Mucosa of descending colon (tissue), 3 donors: ENCODE data around the gene NXPH3. TPM values are rescaled to one million over a fixed set of nuclear protein-coding genes. Genes with fewer than 3 reads are reported as not detected.

ENCODE experiments used
- ATAC-seq: fragments of 200-7000 bp; cut with Tn5 transposase; one replicate; pipeline ENCODE4 v1.9.1; 2020; ENCODE audit warnings: mild to moderate bottlenecking, moderate library complexity
- DNase-seq, 3 donors: peaks; one replicate each; pipeline ENCODE4 v3.0.0-alpha.2; 2020
- H3K36me3 ChIP-seq: fragments of 200-600 bp; one replicate; pipeline ENCODE4 v1.8.0; 2021; ENCODE audit warnings: low read depth, mild to moderate bottlenecking
- H3K4me1 ChIP-seq: fragments of 200-600 bp; one replicate; pipeline ENCODE4 v1.8.0; 2021; ENCODE audit warnings: low read depth, mild to moderate bottlenecking
- H3K4me3 ChIP-seq: fragments of 200-600 bp; one replicate; pipeline ENCODE4 v1.8.0; 2021; ENCODE audit warnings: mild to moderate bottlenecking
- H3K9me3 ChIP-seq: fragments of 200-600 bp; one replicate; pipeline ENCODE4 v1.8.0; 2021; ENCODE audit warnings: mild to moderate bottlenecking
- CTCF ChIP-seq: fragments of 200-600 bp; IDR thresholded peaks from one replicate; pipeline ENCODE4 v1.8.0; 2022; ENCODE audit warnings: antibody characterized with exemption, mild to moderate bottlenecking
- intact Hi-C, 2 donors: fragments of 100-400 bp; cut with DNase I in 1 of 2; cut with micrococcal nuclease in 1 of 2; formaldehyde crosslinking; loops; one replicate each; pipeline versions ENCODE4 v1.11.0 to v1.11.1; 2022; cut with DNase I, micrococcal nuclease
- total RNA-seq, 3 donors: library from RNA; stranded (reverse); fragmentation: NEBNext Ultra II Directional in 2 of 3; extraction: Animal tissue kit (Norgen Biotek cat#: 25700) in 2 of 3; gene quantifications; one replicate each; pipeline versions ENCODE4 v1.2.1 to v1.2.4, GENCODE V29; 2021 to 2023
- donor health status: DM: no; HTN: no; CAD: no; lungs with moderate emphysema.
- donor health status: DM: no; HTN: no; CAD: no.
- donor health status: DM: no; HTN: yes; CAD: no.

Gene NXPH3
- total RNA-seq, 3 donors from 2014 or later = 0.93 to 19.9 (median 2.3) TPM

DNA sequence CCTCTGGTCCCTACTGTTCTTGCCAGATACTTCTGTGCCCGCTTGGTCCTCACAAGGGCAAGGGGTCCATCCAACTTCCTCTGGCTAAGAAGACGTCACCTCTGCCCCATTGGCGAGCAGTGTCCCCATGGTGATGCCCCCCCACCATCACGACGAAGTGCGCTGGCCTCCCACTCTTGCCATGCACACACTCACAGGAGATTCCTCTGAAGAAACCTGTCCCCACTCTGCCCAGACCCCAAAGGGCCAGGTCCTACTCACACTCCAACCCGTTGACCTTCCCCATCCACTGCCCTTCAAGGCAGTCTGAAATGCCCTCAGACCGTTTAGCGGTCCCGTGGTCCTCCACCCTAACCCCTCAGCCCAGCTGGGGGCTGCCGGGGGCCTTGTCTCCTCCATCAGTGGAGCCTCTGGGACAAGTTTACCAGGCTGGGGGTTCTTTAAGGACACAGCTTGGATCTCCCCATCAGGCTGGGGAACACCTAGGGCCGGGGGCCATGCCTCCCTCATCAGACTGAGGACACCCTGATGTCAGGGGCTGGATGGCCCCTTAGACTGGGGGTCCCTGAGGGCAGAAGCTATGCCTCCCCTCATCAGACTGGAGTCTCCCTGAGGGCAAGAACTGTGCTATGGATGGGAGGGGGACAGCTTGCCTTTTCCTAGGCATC lies 6.5 kb downstream of the NXPH3 start:
- Histone ChIP-seq H3K9me3 (no peaks in the 10 kb centered on the region), H3K4me1 (no peaks in the 10 kb centered on the region), H3K4me3 (no peak overlapping the region), H3K36me3 (no peaks in the 10 kb centered on the region)
- no peak for TF ChIP-seq CTCF
- DNase-seq (no peak), ATAC-seq (no peak)
- intact Hi-C loops = no loop called here

GRCh38 chr17:49582789-49583188 lies 7.1 kb downstream of the NXPH3 start:
- Histone ChIP-seq H3K4me3 (no peak overlapping the region), H3K9me3 (no peaks in the 10 kb centered on the region), H3K36me3 (no peaks in the 10 kb centered on the region), H3K4me1 (no peaks in the 10 kb centered on the region)
- ATAC-seq (no peak), DNase-seq (no peak)
- intact Hi-C loops = no loop called here
- TF ChIP-seq CTCF = no peak

DNA sequence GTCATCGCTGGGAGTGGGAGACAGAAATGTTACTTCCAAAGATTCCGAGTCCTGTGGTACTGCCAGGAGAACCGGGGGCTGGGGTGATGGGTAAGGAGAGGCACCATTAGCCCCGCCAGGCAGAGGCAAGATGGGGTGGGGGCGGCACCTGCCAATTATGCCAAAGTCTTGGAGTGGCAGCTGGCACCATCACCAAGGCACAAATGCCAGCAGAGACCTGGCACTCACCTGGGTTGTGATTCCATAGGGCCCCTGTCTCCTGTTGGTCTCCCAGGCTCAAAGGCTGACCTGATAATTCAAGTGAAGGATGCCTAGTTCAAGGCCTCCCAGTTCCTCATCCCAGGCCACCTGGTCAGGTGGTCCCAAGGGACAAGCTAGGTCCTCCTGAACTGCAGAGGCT lies 7.6 kb downstream of the NXPH3 start:
- DNase-seq = no peak
- H3K36me3 ChIP-seq = no peaks in the 10 kb centered on the region
- no peak overlapping the region for H3K4me3 ChIP-seq
- intact Hi-C loops = no loop called here
- TF ChIP-seq CTCF = no peak
- H3K4me1 ChIP-seq = no peaks in the 10 kb centered on the region
- ATAC-seq = no peak
- H3K9me3 ChIP-seq = no peaks in the 10 kb centered on the region

GRCh38 chr17:49583889-49584288 lies 8.2 kb downstream of the NXPH3 start:
- H3K4me1 ChIP-seq = no peaks in the 10 kb centered on the region
- intact Hi-C loops = no loop called here
- ATAC-seq (no peak), DNase-seq (no peak)
- no peaks in the 10 kb centered on the region for H3K36me3 ChIP-seq
- H3K9me3 ChIP-seq = no peaks in the 10 kb centered on the region
- no peak for TF ChIP-seq CTCF
- H3K4me3 ChIP-seq = no peak overlapping the region

GRCh38 chr17:49585422-49586027 lies 9.9 kb downstream of the NXPH3 start:
- Histone ChIP-seq H3K36me3 (no peaks in the 10 kb centered on the region), H3K9me3 (no peaks in the 10 kb centered on the region), H3K4me3 (no peak overlapping the region), H3K4me1 (no peaks in the 10 kb centered on the region)
- intact Hi-C loops = no loop called here
- TF ChIP-seq CTCF = no peak
- DNase-seq = no peak
- peak; percentile 18 for ATAC-seq
